Medulla oblongata (tissue), 1 donor: ENCODE results near the gene RFX7.

Experiments used
- DNase-seq: peaks from one replicate; pipeline ENCODE4 v3.0.0-alpha.2; 2015; ENCODE audit errors: extremely low spot score

RFX7 gene

GRCh38 chr15:56045068-56045748 is 198.5 kb downstream of the RFX7 start:
- no peak for DNase-seq

- no peak for DNase-seq
These were observed 200.4 kb downstream of the RFX7 start for GRCh38 chr15:56042982-56043980.

GRCh38 chr15:56042498-56042897 is 201.2 kb downstream of the RFX7 start:
- no peak for DNase-seq

- DNase-seq: no peak
These were observed 201.6 kb downstream of the RFX7 start for GRCh38 chr15:56042031-56042430.

- peak; percentile 13 for DNase-seq
These were observed 203.3 kb downstream of the RFX7 start for GRCh38 chr15:56040081-56041035.

GRCh38 chr15:56038707-56039106 is 205.0 kb downstream of the RFX7 start:
- no peak for DNase-seq

- no peak for DNase-seq
These were observed 205.7 kb downstream of the RFX7 start for GRCh38 chr15:56038015-56038414.
